Limb (tissue), 2 donors: ENCODE results near the gene OTUD5.
"Not testable (repeated sequence)": the region's sequence is repeated elsewhere in the genome, so short reads cannot be mapped to it uniquely, and the experiment has no call there.

Source experiments
- DNase-seq, 2 donors: peaks; one replicate each; pipeline ENCODE4 v3.0.0-alpha.2; 2016; ENCODE audit errors: extremely low spot score in 2 of 2

OTUD5 gene

GRCh38 chrX:48890934-48891401 lies 66.4 kb downstream of the OTUD5 start:
- DNase-seq, result no peak

GRCh38 chrX:48890296-48890925 lies 67.0 kb downstream of the OTUD5 start:
- no peak for DNase-seq

- not testable (repeated sequence) for DNase-seq
Measured at GRCh38 chrX:48886586-48886985, 70.8 kb downstream of the OTUD5 start.

GRCh38 chrX:48883729-48884128 lies 73.7 kb downstream of the OTUD5 start:
- no peak for DNase-seq

- DNase-seq, result not testable (repeated sequence)
Measured at GRCh38 chrX:48876944-48877343, 80.5 kb downstream of the OTUD5 start.
